Vagina (tissue), 2 donors: Measurements from ENCODE around the gene BHLHA9.

Experiments
- POLR2A ChIP-seq, 2 donors: fragments of 450-650 bp; IDR thresholded peaks; one replicate each; pipeline ENCODE4 v1.6.1; 2017; ENCODE audit warnings: antibody characterized with exemption in 2 of 2, mild to moderate bottlenecking in 2 of 2, moderate library complexity in 2 of 2
- POLR2AphosphoS5 ChIP-seq, 2 donors: sonication (generic); formaldehyde crosslinking; IDR thresholded peaks; one replicate each; pipeline ENCODE4 v1.9.0; 2017; ENCODE audit warnings: antibody characterized with exemption in 2 of 2, mild to moderate bottlenecking in 2 of 2, low read depth in 1 of 2; ENCODE audit not compliant: insufficient read depth in 1 of 2
- TF ChIP-seq, protein P1 (sequence below), 3 experiments: fragments of 450-650 bp in 2 of 3; fragments of 200-600 bp in 1 of 3; sonication (generic) in 1 of 3; IDR thresholded peaks; one replicate each; pipeline ENCODE4 v1.5.1; 2017 to 2019; ENCODE audit warnings: antibody characterized with exemption in 3 of 3, mild to moderate bottlenecking in 2 of 3, moderate library complexity in 2 of 3

DNA sequence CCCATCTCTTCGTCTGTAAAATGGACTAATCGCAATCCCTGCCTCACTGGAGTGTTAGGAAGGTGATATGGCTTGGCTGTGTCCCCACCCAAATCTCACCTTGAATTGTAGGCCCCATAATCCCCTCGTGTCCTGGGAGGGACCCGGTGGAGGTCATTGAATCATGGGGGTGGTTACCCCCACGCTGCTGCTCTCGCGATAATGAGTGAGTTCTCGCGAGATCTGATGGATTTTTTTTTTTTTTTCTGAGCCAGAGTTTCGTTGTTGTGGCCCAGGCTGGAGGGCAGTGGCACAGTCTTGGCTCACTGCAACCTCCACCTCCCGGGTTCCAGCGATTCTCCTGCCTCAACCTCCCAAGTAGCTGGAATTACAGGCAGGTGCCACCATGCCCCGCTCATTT lies 20.4 kb downstream of the BHLHA9 start:
- TF ChIP-seq, protein P1, sequence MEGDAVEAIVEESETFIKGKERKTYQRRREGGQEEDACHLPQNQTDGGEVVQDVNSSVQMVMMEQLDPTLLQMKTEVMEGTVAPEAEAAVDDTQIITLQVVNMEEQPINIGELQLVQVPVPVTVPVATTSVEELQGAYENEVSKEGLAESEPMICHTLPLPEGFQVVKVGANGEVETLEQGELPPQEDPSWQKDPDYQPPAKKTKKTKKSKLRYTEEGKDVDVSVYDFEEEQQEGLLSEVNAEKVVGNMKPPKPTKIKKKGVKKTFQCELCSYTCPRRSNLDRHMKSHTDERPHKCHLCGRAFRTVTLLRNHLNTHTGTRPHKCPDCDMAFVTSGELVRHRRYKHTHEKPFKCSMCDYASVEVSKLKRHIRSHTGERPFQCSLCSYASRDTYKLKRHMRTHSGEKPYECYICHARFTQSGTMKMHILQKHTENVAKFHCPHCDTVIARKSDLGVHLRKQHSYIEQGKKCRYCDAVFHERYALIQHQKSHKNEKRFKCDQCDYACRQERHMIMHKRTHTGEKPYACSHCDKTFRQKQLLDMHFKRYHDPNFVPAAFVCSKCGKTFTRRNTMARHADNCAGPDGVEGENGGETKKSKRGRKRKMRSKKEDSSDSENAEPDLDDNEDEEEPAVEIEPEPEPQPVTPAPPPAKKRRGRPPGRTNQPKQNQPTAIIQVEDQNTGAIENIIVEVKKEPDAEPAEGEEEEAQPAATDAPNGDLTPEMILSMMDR (IDR thresholded peaks at IDR 0.05), result no peak
- TF ChIP-seq POLR2A (IDR thresholded peaks at IDR 0.05), result no peak
- no peak for TF ChIP-seq POLR2AphosphoS5 (IDR thresholded peaks at IDR 0.05; ENCODE audit: insufficient read depth in 1 of 2, low read depth in 1 of 2)
